Posterior cingulate gyrus (tissue), 11 donors: Measurements from ENCODE around the gene TUBB.

Source experiments
- DNase-seq, 10 donors: peaks; one replicate each; pipeline versions ENCODE4 v3.0.0 to v3.0.0-alpha.2; 2020 to 2021; ENCODE audit warnings: mixed read lengths in 3 of 10
- intact Hi-C: fragments of 100-400 bp; cut with DNase I; formaldehyde crosslinking; loops from one replicate; pipeline ENCODE4 v1.15.1; 2023

TUBB gene

GRCh38 chr6:30732237-30732943 is 12.2 kb downstream of the TUBB start:
- intact Hi-C loops: no loop called here
- peak in 3 of 10 donors; percentile 31 to 73 (median 68) for DNase-seq

GRCh38 chr6:30735668-30736314 is 15.6 kb downstream of the TUBB start:
- intact Hi-C loops: no loop called here

GRCh38 chr6:30738532-30738931 is 18.4 kb downstream of the TUBB start:
- peak in 1 of 10 donors; percentile 2 for DNase-seq
- intact Hi-C loops: no loop called here

More at GRCh38 chr6:30735668-30736314, 15.6 kb downstream of the TUBB start:
- no peak for DNase-seq

DNA sequence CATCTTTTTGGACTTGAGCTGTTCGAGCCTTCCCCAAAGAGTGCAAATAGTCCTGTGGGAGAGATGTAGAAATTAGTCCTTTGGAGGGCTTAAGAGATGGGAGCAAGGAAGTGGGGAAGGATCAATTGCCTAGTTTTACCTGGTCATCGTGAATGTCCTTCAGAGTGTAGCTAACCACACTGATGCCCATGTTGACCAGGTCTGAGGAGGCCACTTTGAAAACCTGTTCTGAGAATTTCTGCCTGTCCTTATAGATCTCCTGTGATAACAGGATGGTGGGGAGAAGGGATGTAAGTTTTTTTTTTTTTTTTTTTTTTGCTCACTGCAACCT is 20.4 kb downstream of the TUBB start:
- DNase-seq: no peak
- intact Hi-C loops: loop anchor here (5.0 to 10.0 kb wide), 3 partner anchors 42 to 344 kb away; no protein-coding TSS in a partner anchor

GRCh38 chr6:30741063-30741779 is 21.1 kb downstream of the TUBB start:
- intact Hi-C loops: loop anchor here (5.0 to 10.0 kb wide), 3 partner anchors 41 to 344 kb away; no protein-coding TSS in a partner anchor
- DNase-seq: peak in 1 of 10 donors; percentile 51

DNA sequence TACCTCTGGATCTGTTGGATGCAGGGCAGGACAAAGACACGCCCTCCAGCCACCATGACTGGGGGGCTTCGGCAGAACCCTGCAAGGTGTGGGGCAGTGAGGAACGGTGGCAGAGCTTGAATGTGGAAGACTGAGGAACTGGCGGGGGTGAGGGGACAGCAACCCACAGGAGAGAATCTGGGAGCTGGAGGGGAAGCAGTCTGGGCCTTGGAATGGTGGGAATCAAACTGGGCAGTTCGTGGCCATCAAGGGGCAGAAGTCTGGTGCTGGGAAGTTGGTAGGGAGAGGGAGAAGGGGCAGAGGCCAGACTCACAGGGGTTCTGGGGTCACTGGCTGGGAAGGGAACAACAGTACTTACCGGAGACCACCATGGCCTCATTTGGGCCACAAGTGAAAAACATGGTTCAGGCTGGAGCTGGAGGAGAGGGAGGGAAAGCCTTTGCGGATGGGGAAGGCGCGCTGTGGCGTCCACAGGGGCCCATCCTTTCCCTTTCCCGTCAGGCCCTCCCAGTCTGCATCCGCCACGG is 21.7 kb downstream of the TUBB start:
- peak in 1 of 10 donors; percentile 55 for DNase-seq
- intact Hi-C loops: loop anchor here (5.0 to 10.0 kb wide), 3 partner anchors 40 to 343 kb away; no protein-coding TSS in a partner anchor

GRCh38 chr6:30742316-30743098 is 22.4 kb downstream of the TUBB start, which contains the start of gene FLOT1:
Gene FLOT1, minus strand, starts transcription at chr6:30742687. Its CDS starts 498 bp downstream, at chr6:30742189.
- intact Hi-C loops: loop anchor here (5.0 to 10.0 kb wide), 3 partner anchors 40 to 342 kb away; no protein-coding TSS in a partner anchor
- DNase-seq: peak; percentile 81 to 98 (median 90)

- intact Hi-C loops: loop anchor here (5.0 to 10.0 kb wide), 3 partner anchors 39 to 341 kb away; no protein-coding TSS in a partner anchor
- peak in 1 of 10 donors; percentile 63 for DNase-seq
Observed at GRCh38 chr6:30743099-30744053, 23.2 kb downstream of the TUBB start.

DNA sequence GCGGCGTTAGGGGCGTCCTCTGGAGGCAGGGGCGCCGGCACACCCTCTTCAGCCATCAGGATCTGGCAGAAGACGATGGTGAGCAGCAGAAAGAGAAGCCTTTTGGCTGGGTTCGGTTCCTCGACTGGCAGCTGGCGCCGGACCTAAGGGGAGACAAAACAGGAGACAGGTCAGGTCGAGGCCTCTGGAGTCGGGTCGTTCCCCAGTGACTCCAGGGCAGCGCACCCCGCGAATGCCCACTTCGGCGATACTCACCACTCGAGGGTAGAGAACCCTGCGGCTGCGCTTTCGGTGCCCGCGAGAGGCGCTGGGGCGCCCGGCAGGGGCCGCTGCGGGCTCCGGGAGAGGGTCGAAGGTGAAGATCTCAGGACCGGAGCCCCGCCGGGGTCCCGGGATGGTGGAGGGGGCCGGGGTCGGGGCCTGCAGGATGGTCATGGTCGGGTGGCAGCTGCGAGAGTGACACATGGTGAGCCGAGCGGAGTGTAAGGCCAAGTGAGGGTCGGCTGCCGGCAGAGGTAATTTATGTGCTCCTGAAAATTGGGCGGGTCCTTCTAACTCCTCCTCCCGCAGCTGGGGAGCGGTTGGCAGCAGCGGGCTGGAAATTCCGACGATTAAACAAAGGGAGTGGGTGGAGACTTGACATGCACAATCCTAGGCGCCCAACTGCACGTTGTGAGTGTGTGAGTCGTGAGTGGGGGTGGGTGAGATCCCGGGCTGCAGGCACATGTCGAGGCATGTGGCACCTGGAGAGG is 24.1 kb downstream of the TUBB start, which contains the start of gene IER3:
Gene IER3, minus strand, starts transcription at position 494 of the 752 bp plus-strand sequence. Its CDS starts 29 bp downstream, at position 465.
- peak in 7 of 10 donors; percentile 59 to 93 (median 60) for DNase-seq

GRCh38 chr6:30747300-30747687 is 27.1 kb downstream of the TUBB start:
- intact Hi-C loops: loop anchor here (10.0 kb wide), 1 partner anchor 338 kb away; no protein-coding TSS in a partner anchor
- DNase-seq: no peak

More for the DNA sequence above, 24.1 kb downstream of the TUBB start, which contains the start of gene IER3:
- intact Hi-C loops: loop anchor here (5.0 to 10.0 kb wide), 3 partner anchors 38 to 341 kb away; no protein-coding TSS in a partner anchor

DNA sequence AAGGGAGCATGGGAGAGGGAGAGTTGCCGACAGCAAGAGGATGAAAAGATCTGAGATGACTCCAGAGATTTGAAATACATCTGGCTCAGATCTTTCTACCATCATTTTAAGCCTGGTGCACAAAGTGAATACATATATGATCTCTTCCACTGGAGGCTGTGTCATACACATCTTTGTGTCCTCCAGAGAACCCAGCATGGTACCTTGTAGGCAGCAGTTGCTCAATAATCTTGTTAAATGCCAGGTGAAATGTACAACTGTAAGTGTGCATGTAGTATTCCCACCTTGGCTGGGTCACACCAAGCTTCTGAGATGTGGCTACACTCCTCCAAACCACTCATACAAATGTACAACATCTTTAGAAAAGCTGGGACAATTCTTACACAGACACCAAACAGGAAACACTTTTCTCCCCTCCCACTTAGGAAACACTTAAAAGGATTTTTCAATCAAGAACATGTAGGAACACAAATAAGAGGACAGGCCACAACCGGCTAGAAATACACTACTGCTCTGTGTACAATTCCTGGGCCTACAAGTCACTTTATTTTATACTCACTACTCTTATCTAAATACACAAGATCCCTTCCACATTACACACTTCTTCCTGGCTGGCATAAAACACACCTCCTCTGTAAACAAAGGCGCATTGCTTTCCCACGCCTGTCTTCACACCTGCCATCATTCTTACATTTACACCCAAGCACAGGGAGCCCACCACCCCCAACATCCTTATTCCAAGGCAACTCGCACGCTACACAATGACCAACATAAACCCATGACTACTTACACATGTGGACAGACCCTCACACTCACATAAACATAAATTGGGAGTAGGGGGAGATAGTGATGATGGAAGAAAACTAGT is 28.0 kb downstream of the TUBB start:
- intact Hi-C loops: loop anchor here (10.0 kb wide), 1 partner anchor 337 kb away; no protein-coding TSS in a partner anchor
- peak in 1 of 10 donors; percentile 4 for DNase-seq

DNA sequence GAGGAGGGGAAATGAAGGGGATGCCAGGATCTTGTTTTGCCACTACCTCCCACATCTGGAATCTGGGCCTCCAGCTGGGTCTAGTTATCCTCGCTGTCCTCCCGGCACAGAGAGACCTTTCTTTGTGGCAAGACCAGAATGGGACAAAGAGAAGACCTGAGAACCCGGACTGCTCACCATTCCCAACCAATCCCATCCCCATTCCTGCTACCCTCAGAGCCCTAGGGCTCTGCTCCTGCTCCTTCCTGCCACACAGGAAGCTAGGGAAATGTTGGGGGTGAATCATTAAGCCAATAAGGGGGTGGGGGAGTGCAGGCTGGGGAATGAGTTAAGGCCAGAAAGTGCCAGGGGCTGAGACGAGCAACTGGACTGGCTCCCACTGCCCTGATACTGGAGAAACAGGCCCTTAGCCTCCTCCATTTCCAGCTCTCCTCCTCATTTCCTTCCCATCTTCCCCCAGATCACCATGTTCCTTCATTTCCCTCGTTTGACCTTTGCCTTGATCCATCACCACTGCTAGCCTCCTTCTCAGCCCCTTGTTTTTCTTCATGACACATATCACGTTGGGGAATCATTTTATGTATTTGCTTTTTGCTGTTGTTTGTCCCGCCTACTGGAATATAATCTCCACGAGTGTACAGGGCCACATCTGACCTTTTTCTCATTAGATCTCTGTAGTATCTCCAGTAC is 28.8 kb downstream of the TUBB start:
- DNase-seq: peak in 1 of 10 donors; percentile 24
- intact Hi-C loops: loop anchor here (10.0 kb wide), 1 partner anchor 336 kb away; no protein-coding TSS in a partner anchor

DNA sequence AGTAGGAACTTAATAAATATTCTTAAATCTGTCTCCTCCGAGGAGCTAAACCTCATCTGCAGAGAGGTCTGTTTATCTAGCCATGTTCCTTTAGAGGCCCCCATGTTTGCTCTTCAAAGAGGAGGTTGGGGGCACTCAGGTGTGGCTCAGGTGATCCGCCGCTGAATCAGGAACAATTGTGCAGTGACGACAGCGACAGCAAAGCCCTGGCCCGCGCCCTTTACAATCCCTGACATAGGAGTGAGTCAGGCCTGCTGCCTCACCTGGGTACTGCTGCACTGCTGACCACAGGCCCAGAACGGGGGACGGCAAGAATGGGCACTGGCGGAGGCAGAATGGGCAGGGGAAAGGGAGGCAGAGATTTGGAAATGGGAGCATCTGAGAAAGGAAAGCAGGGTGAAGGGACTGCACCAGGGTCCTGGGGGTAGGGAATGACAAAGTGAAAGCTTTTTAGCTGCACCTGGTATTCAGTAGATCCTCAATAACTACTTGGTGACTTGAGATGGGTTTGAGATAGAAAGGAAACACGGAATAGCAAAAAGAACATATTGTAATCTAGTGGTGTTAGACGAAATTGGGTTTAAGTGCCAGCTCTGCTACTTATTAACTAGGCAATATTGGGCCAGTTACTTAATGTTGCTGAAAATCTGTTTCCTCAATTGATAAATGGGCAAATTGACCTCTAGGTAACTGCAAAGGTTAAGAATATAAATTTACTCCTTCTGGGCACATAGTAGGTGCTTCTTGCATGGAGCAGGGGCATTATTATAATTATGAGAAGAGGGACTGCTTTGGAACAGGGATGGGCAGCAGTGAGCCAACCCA is 29.6 kb downstream of the TUBB start:
- DNase-seq: peak in 1 of 10 donors; percentile 57
- intact Hi-C loops: loop anchor here (10.0 kb wide), 1 partner anchor 335 kb away; no protein-coding TSS in a partner anchor

GRCh38 chr6:30750379-30750668 is 30.2 kb downstream of the TUBB start:
- DNase-seq: peak in 1 of 10 donors; percentile 2
- intact Hi-C loops: no loop called here
